NB4 (cell line): ENCODE measurements around the gene NUBP2.

Experiments
- DNase-seq: peaks from one replicate; pipeline ENCODE4 v3.0.0; 2010; ENCODE audit warnings: low read depth
- H3K4me3 ChIP-seq: one replicate; pipeline ENCODE4 v1.5.1; 2011; ENCODE audit warnings: mild to moderate bottlenecking, low read depth, low read length, moderate library complexity
- CTCF ChIP-seq: IDR thresholded peaks from one replicate; pipeline ENCODE4 v1.5.1; 2012; ENCODE audit warnings: low read depth, low read length
- MAX ChIP-seq: IDR thresholded peaks from 2 replicates; pipeline ENCODE4 v1.6.1; 2011; ENCODE audit warnings: low read depth, low read length
- MYC ChIP-seq: IDR thresholded peaks from 2 replicates; pipeline ENCODE4 v1.6.1; 2011; ENCODE audit warnings: low read depth, low read length
- POLR2A ChIP-seq: IDR thresholded peaks from 2 replicates; pipeline ENCODE4 v1.6.1; 2011; ENCODE audit warnings: mild to moderate bottlenecking; ENCODE audit not compliant: insufficient read length; ENCODE audit errors: extremely low read depth

The NUBP2 gene

GRCh38 chr16:1807626-1808025 is 24.9 kb downstream of the NUBP2 start:
- TF ChIP-seq MYC (no peak), MAX (no peak), POLR2A (no peak), CTCF (no peak)
- H3K4me3 ChIP-seq = no peak overlapping the region
- DNase-seq = no peak

GRCh38 chr16:1808691-1809090 is 25.9 kb downstream of the NUBP2 start:
- DNase-seq = no peak
- TF ChIP-seq POLR2A (no peak), CTCF (no peak), MAX (no peak), MYC (no peak)
- H3K4me3 ChIP-seq = no peak overlapping the region

- no peak for TF ChIP-seq CTCF
- no peak for TF ChIP-seq MAX
- TF ChIP-seq POLR2A = no peak
- no peak for DNase-seq
- H3K4me3 ChIP-seq = no peak overlapping the region
Measured at GRCh38 chr16:1809281-1809801, 26.6 kb downstream of the NUBP2 start.

GRCh38 chr16:1810106-1810505 is 27.3 kb downstream of the NUBP2 start:
- TF ChIP-seq CTCF (no peak), MYC (no peak), MAX (no peak), POLR2A (no peak)
- DNase-seq = no peak

GRCh38 chr16:1810536-1810935 is 27.8 kb downstream of the NUBP2 start:
- TF ChIP-seq CTCF = no peak
- no peak for TF ChIP-seq POLR2A
- TF ChIP-seq MAX = no peak
- TF ChIP-seq MYC = no peak
- H3K4me3 ChIP-seq = no peak overlapping the region
- DNase-seq = no peak

More at GRCh38 chr16:1810106-1810505, 27.3 kb downstream of the NUBP2 start:
- H3K4me3 ChIP-seq = no peak overlapping the region

GRCh38 chr16:1812732-1813163 is 30.0 kb downstream of the NUBP2 start:
- no peak overlapping the region for H3K4me3 ChIP-seq
- no peak for TF ChIP-seq POLR2A
- peak; percentile 77; the same call in 1 of the 2 replicates for TF ChIP-seq MYC
- TF ChIP-seq MAX = peak; percentile 71
- peak; percentile 52 for TF ChIP-seq CTCF
- DNase-seq = peak; percentile 75
